OCI-LY1 (cell line): ENCODE results near the gene MACROD2.

Source experiments
- H2AFZ ChIP-seq: fragments of 200-600 bp; sonication (generic), shearing (Covaris generic); 2 replicates; pipeline ENCODE4 v1.6.0; 2014; ENCODE audit warnings: antibody characterized with exemption, mild to moderate bottlenecking, low read length
- H3F3A ChIP-seq: fragments of 200-600 bp; sonication (generic), shearing (Covaris generic); 2 replicates; pipeline ENCODE4 v1.6.0; 2014; ENCODE audit warnings: mild to moderate bottlenecking, antibody characterized with exemption, low read length, moderate library complexity; ENCODE audit not compliant: insufficient read depth
- H3K27ac ChIP-seq: fragments of 200-600 bp; sonication (generic); 2 replicates; pipeline ENCODE4 v1.5.1; 2014; ENCODE audit warnings: low read length, mixed run types, mild to moderate bottlenecking, low read depth; ENCODE audit not compliant: poor library complexity, severe bottlenecking
- H3K27me3 ChIP-seq: fragments of 200-600 bp; sonication (generic); 2 replicates; pipeline ENCODE4 v1.6.0; 2014; ENCODE audit warnings: antibody characterized with exemption, mild to moderate bottlenecking, low read length, moderate library complexity; ENCODE audit not compliant: insufficient read depth
- H3K36me3 ChIP-seq: fragments of 200-600 bp; sonication (generic); 2 replicates; pipeline ENCODE4 v1.6.1; 2014; ENCODE audit warnings: mild to moderate bottlenecking, antibody characterized with exemption, low read length, moderate library complexity, mixed read lengths; ENCODE audit not compliant: insufficient read depth
- H3K4me1 ChIP-seq: fragments of 200-600 bp; sonication (generic); 2 replicates; pipeline ENCODE4 v1.5.1; 2014; ENCODE audit warnings: mild to moderate bottlenecking, low read length, moderate library complexity; ENCODE audit not compliant: insufficient read depth, severe bottlenecking
- H3K4me2 ChIP-seq: fragments of 200-600 bp; sonication (generic), shearing (Covaris generic); 2 replicates; pipeline ENCODE4 v1.6.1; 2014; ENCODE audit warnings: low read length
- H3K4me3 ChIP-seq: fragments of 200-600 bp; sonication (generic); 2 replicates; pipeline ENCODE4 v1.5.1; 2014; ENCODE audit warnings: low read length, low read depth, mild to moderate bottlenecking, mixed read lengths; ENCODE audit not compliant: poor library complexity, severe bottlenecking
- H3K79me2 ChIP-seq: fragments of 200-600 bp; shearing (Covaris generic); 2 replicates; pipeline ENCODE4 v1.6.1; 2016; ENCODE audit warnings: mixed run types, low read length, mixed read lengths; ENCODE audit not compliant: insufficient read depth
- H3K9ac ChIP-seq: fragments of 200-600 bp; sonication (generic), shearing (Covaris generic); 2 replicates; pipeline ENCODE4 v1.6.1; 2014; ENCODE audit warnings: mild to moderate bottlenecking, low read length, mixed read lengths
- H3K9me2 ChIP-seq: fragments of 200-600 bp; sonication (generic), shearing (Covaris generic); 2 replicates; pipeline ENCODE4 v1.6.1; 2014; ENCODE audit warnings: low read depth, mild to moderate bottlenecking, low read length, mixed read lengths
- H3K9me3 ChIP-seq: fragments of 200-600 bp; shearing (Covaris generic); 2 replicates; pipeline ENCODE4 v1.6.1; 2014; ENCODE audit warnings: low read length, mixed read lengths
- H4K20me1 ChIP-seq: fragments of 200-600 bp; sonication (generic), shearing (Covaris generic); 2 replicates; pipeline ENCODE4 v1.6.0; 2016; ENCODE audit warnings: mild to moderate bottlenecking, low read length; ENCODE audit not compliant: insufficient read depth
- CTCF ChIP-seq: fragments of 200-600 bp; sonication (generic), shearing (Covaris generic); IDR thresholded peaks from 2 replicates; pipeline ENCODE4 v1.5.1; 2017; ENCODE audit warnings: mild to moderate bottlenecking, antibody characterized with exemption, low read length, moderate library complexity, mixed read lengths
- EZH2 ChIP-seq: fragments of 200-600 bp; sonication (generic), shearing (Covaris generic); IDR thresholded peaks from 2 replicates; pipeline ENCODE4 v1.8.0; 2017; ENCODE audit warnings: borderline replicate concordance, mixed run types, mild to moderate bottlenecking, antibody characterized with exemption, low read length, moderate library complexity, mixed read lengths

MACROD2 gene

GRCh38 chr20:14724468-14724867 is 729.2 kb downstream of the MACROD2 start:
- Histone ChIP-seq H3K79me2 (no peaks in the 10 kb centered on the region), H2AFZ (no peak overlapping the region), H3K9ac (no peak overlapping the region), H3F3A (no peaks in the 10 kb centered on the region), H3K27ac (no peak overlapping the region), H4K20me1 (no peaks in the 10 kb centered on the region), H3K4me3 (no peak overlapping the region), H3K36me3 (no peaks in the 10 kb centered on the region), H3K27me3 (no peaks in the 10 kb centered on the region), H3K4me1 (no peaks in the 10 kb centered on the region), H3K9me3 (no peaks in the 10 kb centered on the region), H3K9me2 (no peaks in the 10 kb centered on the region), H3K4me2 (no peak overlapping the region)
- TF ChIP-seq EZH2: no peak
- no peak for TF ChIP-seq CTCF

DNA sequence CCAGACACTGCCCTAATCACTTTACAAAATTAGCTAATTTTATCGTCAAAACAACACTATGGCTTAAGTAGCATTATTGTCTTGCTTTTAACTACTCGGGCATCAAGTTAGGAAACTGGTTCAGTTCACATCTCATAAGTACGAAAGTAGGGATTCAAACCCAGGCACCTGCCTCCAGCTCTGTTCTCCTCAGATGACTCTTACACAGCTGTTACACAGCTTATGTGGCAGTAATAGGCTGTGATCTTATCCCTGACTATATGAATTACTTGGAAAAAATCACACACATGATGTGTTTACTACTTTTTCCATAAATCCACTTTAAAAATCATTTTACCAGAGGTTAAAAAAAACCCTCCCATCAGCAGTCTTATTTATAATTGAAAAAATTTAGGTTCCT is 731.3 kb downstream of the MACROD2 start:
- Histone ChIP-seq H3K4me3 (no peak overlapping the region), H3K36me3 (no peaks in the 10 kb centered on the region), H3K4me2 (no peak overlapping the region), H4K20me1 (no peaks in the 10 kb centered on the region), H3K27ac (no peak overlapping the region), H3K9me3 (no peaks in the 10 kb centered on the region), H3K9ac (no peak overlapping the region), H3F3A (no peaks in the 10 kb centered on the region), H3K79me2 (no peaks in the 10 kb centered on the region), H2AFZ (no peak overlapping the region), H3K4me1 (no peaks in the 10 kb centered on the region), H3K27me3 (no peaks in the 10 kb centered on the region), H3K9me2 (no peaks in the 10 kb centered on the region)
- TF ChIP-seq EZH2 (no peak), CTCF (no peak)

- Histone ChIP-seq H3F3A (no peaks in the 10 kb centered on the region), H3K9ac (no peak overlapping the region), H3K4me2 (no peak overlapping the region), H2AFZ (no peak overlapping the region), H3K79me2 (no peaks in the 10 kb centered on the region), H3K4me3 (no peak overlapping the region), H4K20me1 (no peaks in the 10 kb centered on the region), H3K9me2 (no peaks in the 10 kb centered on the region), H3K27ac (no peak overlapping the region), H3K27me3 (no peaks in the 10 kb centered on the region), H3K36me3 (no peaks in the 10 kb centered on the region), H3K4me1 (no peaks in the 10 kb centered on the region), H3K9me3 (no peaks in the 10 kb centered on the region)
- no peak for TF ChIP-seq EZH2
- no peak for TF ChIP-seq CTCF
Measured at GRCh38 chr20:14727485-14728150, 732.3 kb downstream of the MACROD2 start.
